ENCODE measurements around the gene PDE1A. TPM values are rescaled to one million over a fixed set of nuclear protein-coding genes. Genes with fewer than 3 reads are reported as not detected.
A peak's percentile ranks its signal among the peaks of the same experiment; 100 is the strongest.

PDE1A gene
- 12.9 TPM for total RNA-seq
- 10 to 100 TPM in 4 of 8 donors, 1 to 10 TPM in 4; 7.3 to 13.8 (median 10.3) TPM for polyA plus RNA-seq (ENCODE audit: insufficient read depth in 1 of 8, insufficient read length in 8 of 8, low replicate concordance in 1 of 8)
- long read RNA-seq, donor 1: 0 reads
- long read RNA-seq, donor 2: 0 reads
- long read RNA-seq, donor 3, partial matches to known transcripts: 0 of 1 reads
- long read RNA-seq, donor 3, other reads (novel, unspliced or antisense): 0 of 1 reads
- long read RNA-seq, donor 4, partial matches to known transcripts: 0 of 1 reads
- long read RNA-seq, donor 4, other reads (novel, unspliced or antisense): 0 of 1 reads
- long read RNA-seq, donor 5, partial matches to known transcripts: 6 of 6 reads
- long read RNA-seq, donor 5, other reads (novel, unspliced or antisense): 0 of 6 reads
- long read RNA-seq, donor 6: 0 reads
- long read RNA-seq, donor 7, partial matches to known transcripts: 0 of 1 reads
- long read RNA-seq, donor 7, other reads (novel, unspliced or antisense): 0 of 1 reads
- long read RNA-seq, donor 8, partial matches to known transcripts: 0 of 3 reads
- long read RNA-seq, donor 8, other reads (novel, unspliced or antisense): 0 of 3 reads
- long read RNA-seq, donor 9: 0 reads
- long read RNA-seq, donor 10, partial matches to known transcripts: 0 of 2 reads
- long read RNA-seq, donor 10, other reads (novel, unspliced or antisense): 0 of 2 reads
- long read RNA-seq, donor 11, partial matches to known transcripts: 0 of 1 reads
- long read RNA-seq, donor 11, other reads (novel, unspliced or antisense): 0 of 1 reads

GRCh38 chr2:182426918-182427240 is at the start of gene PDE1A:
TSS of gene PDE1A (minus strand) at chr2:182427036.
- H3K4me3 ChIP-seq (ENCODE audit: low read length): peak within 1 kb of the TSS; percentile 46
- H3K9me3 ChIP-seq (replicated peaks; ENCODE audit: control insufficient read depth, low read depth, low read length): no peaks in the 10 kb centered on the region
- no peaks in the 10 kb centered on the region for H3K4me1 ChIP-seq (ENCODE audit: control insufficient read depth, insufficient read depth, low read length)
- 50% methylated on average over 1 of the region's 3 CpGs for WGBS (ENCODE audit: insufficient coverage)
- H3K36me3 ChIP-seq (ENCODE audit: control insufficient read depth, insufficient read depth, low read length): no peaks in the 10 kb centered on the region
- H3K27me3 ChIP-seq (ENCODE audit: control insufficient read depth, insufficient read depth, low read length): no peaks in the 10 kb centered on the region
- H3K27ac ChIP-seq (ENCODE audit: low read length): peak within 1 kb of the TSS; percentile 74
- peak; percentile 68 for DNase-seq

GRCh38 chr2:182473635-182474034 is 46.8 kb upstream of the PDE1A start:
- Histone ChIP-seq H3K27me3 (ENCODE audit: control insufficient read depth, insufficient read depth, low read length) (no peaks in the 10 kb centered on the region), H3K9me3 (replicated peaks; ENCODE audit: control insufficient read depth, low read depth, low read length) (no peaks in the 10 kb centered on the region), H3K36me3 (ENCODE audit: control insufficient read depth, insufficient read depth, low read length) (no peaks in the 10 kb centered on the region), H3K27ac (ENCODE audit: low read length) (no peak overlapping the region), H3K4me3 (ENCODE audit: low read length) (no peak overlapping the region), H3K4me1 (ENCODE audit: control insufficient read depth, insufficient read depth, low read length) (no peaks in the 10 kb centered on the region)
- DNase-seq: no peak
- no CpG with 5 or more reads among the region's 4 CpGs for WGBS (ENCODE audit: insufficient coverage)

- Histone ChIP-seq H3K9me3 (replicated peaks; ENCODE audit: control insufficient read depth, low read depth, low read length) (no peaks in the 10 kb centered on the region), H3K4me3 (ENCODE audit: low read length) (no peak overlapping the region), H3K27ac (ENCODE audit: low read length) (no peak overlapping the region), H3K27me3 (ENCODE audit: control insufficient read depth, insufficient read depth, low read length) (no peaks in the 10 kb centered on the region), H3K4me1 (ENCODE audit: control insufficient read depth, insufficient read depth, low read length) (no peaks in the 10 kb centered on the region), H3K36me3 (ENCODE audit: control insufficient read depth, insufficient read depth, low read length) (no peaks in the 10 kb centered on the region)
- WGBS (ENCODE audit: insufficient coverage): no CpG with 5 or more reads among the region's 1 CpG
- peak; percentile 22 for DNase-seq
These were observed 36.9 kb upstream of the PDE1A start for GRCh38 chr2:182463760-182464159.

- no CpG with 5 or more reads among the region's 4 CpGs for WGBS (ENCODE audit: insufficient coverage)
- H3K27ac ChIP-seq (ENCODE audit: low read length): no peak overlapping the region
- no peaks in the 10 kb centered on the region for H3K4me1 ChIP-seq (ENCODE audit: control insufficient read depth, insufficient read depth, low read length)
- H3K27me3 ChIP-seq (ENCODE audit: control insufficient read depth, insufficient read depth, low read length): no peaks in the 10 kb centered on the region
- no peaks in the 10 kb centered on the region for H3K9me3 ChIP-seq (replicated peaks; ENCODE audit: control insufficient read depth, low read depth, low read length)
- no peak overlapping the region for H3K4me3 ChIP-seq (ENCODE audit: low read length)
- DNase-seq: no peak
- no peaks in the 10 kb centered on the region for H3K36me3 ChIP-seq (ENCODE audit: control insufficient read depth, insufficient read depth, low read length)
These were observed 29.9 kb upstream of the PDE1A start for GRCh38 chr2:182456784-182457183.

- H3K4me3 ChIP-seq (ENCODE audit: low read length): no peak overlapping the region
- 88% methylated on average over 1 of the region's 2 CpGs for WGBS (ENCODE audit: insufficient coverage)
- DNase-seq: no peak
- no peaks in the 10 kb centered on the region for H3K4me1 ChIP-seq (ENCODE audit: control insufficient read depth, insufficient read depth, low read length)
- no peak overlapping the region for H3K27ac ChIP-seq (ENCODE audit: low read length)
- H3K36me3 ChIP-seq (ENCODE audit: control insufficient read depth, insufficient read depth, low read length): no peaks in the 10 kb centered on the region
- no peaks in the 10 kb centered on the region for H3K9me3 ChIP-seq (replicated peaks; ENCODE audit: control insufficient read depth, low read depth, low read length)
- H3K27me3 ChIP-seq (ENCODE audit: control insufficient read depth, insufficient read depth, low read length): no peaks in the 10 kb centered on the region
These were observed 25.7 kb upstream of the PDE1A start for GRCh38 chr2:182452456-182452990.

GRCh38 chr2:182448371-182448770 is 21.5 kb upstream of the PDE1A start:
- no CpG with 5 or more reads among the region's 2 CpGs for WGBS (ENCODE audit: insufficient coverage)
- Histone ChIP-seq H3K4me1 (ENCODE audit: control insufficient read depth, insufficient read depth, low read length) (no peaks in the 10 kb centered on the region), H3K9me3 (replicated peaks; ENCODE audit: control insufficient read depth, low read depth, low read length) (no peaks in the 10 kb centered on the region), H3K27me3 (ENCODE audit: control insufficient read depth, insufficient read depth, low read length) (no peaks in the 10 kb centered on the region), H3K27ac (ENCODE audit: low read length) (no peak overlapping the region), H3K4me3 (ENCODE audit: low read length) (no peak overlapping the region), H3K36me3 (ENCODE audit: control insufficient read depth, insufficient read depth, low read length) (no peaks in the 10 kb centered on the region)
- no peak for DNase-seq

- Histone ChIP-seq H3K27me3 (ENCODE audit: control insufficient read depth, insufficient read depth, low read length) (no peaks in the 10 kb centered on the region), H3K9me3 (replicated peaks; ENCODE audit: control insufficient read depth, low read depth, low read length) (no peaks in the 10 kb centered on the region), H3K4me1 (ENCODE audit: control insufficient read depth, insufficient read depth, low read length) (no peaks in the 10 kb centered on the region), H3K27ac (ENCODE audit: low read length) (no peak overlapping the region), H3K4me3 (ENCODE audit: low read length) (no peak overlapping the region), H3K36me3 (ENCODE audit: control insufficient read depth, insufficient read depth, low read length) (no peaks in the 10 kb centered on the region)
- no peak for DNase-seq
- WGBS (ENCODE audit: insufficient coverage): 83% methylated on average over 1 of the region's 2 CpGs
These were observed 21.0 kb upstream of the PDE1A start for GRCh38 chr2:182447863-182448262.

- Histone ChIP-seq H3K9me3 (replicated peaks; ENCODE audit: control insufficient read depth, low read depth, low read length) (no peaks in the 10 kb centered on the region), H3K27ac (ENCODE audit: low read length) (no peak overlapping the region), H3K4me3 (ENCODE audit: low read length) (no peak overlapping the region), H3K36me3 (ENCODE audit: control insufficient read depth, insufficient read depth, low read length) (no peaks in the 10 kb centered on the region), H3K4me1 (ENCODE audit: control insufficient read depth, insufficient read depth, low read length) (no peaks in the 10 kb centered on the region), H3K27me3 (ENCODE audit: control insufficient read depth, insufficient read depth, low read length) (no peaks in the 10 kb centered on the region)
- DNase-seq: no peak
- 67% methylated on average over 1 of the region's 2 CpGs for WGBS (ENCODE audit: insufficient coverage)
These were observed 20.3 kb upstream of the PDE1A start for GRCh38 chr2:182447163-182447562.

GRCh38 chr2:182446087-182446486 is 19.3 kb upstream of the PDE1A start:
- no peak for DNase-seq
- Histone ChIP-seq H3K36me3 (ENCODE audit: control insufficient read depth, insufficient read depth, low read length) (no peaks in the 10 kb centered on the region), H3K27ac (ENCODE audit: low read length) (no peak overlapping the region), H3K27me3 (ENCODE audit: control insufficient read depth, insufficient read depth, low read length) (no peaks in the 10 kb centered on the region), H3K9me3 (replicated peaks; ENCODE audit: control insufficient read depth, low read depth, low read length) (no peaks in the 10 kb centered on the region), H3K4me3 (ENCODE audit: low read length) (no peak overlapping the region), H3K4me1 (ENCODE audit: control insufficient read depth, insufficient read depth, low read length) (no peaks in the 10 kb centered on the region)

GRCh38 chr2:182445391-182445965 is 18.6 kb upstream of the PDE1A start:
- H3K27me3 ChIP-seq (ENCODE audit: control insufficient read depth, insufficient read depth, low read length): no peaks in the 10 kb centered on the region
- no peak overlapping the region for H3K4me3 ChIP-seq (ENCODE audit: low read length)
- DNase-seq: peak; percentile 21
- H3K27ac ChIP-seq (ENCODE audit: low read length): no peak overlapping the region
- H3K9me3 ChIP-seq (replicated peaks; ENCODE audit: control insufficient read depth, low read depth, low read length): no peaks in the 10 kb centered on the region
- no CpG with 5 or more reads among the region's 4 CpGs for WGBS (ENCODE audit: insufficient coverage)
- no peaks in the 10 kb centered on the region for H3K36me3 ChIP-seq (ENCODE audit: control insufficient read depth, insufficient read depth, low read length)
- H3K4me1 ChIP-seq (ENCODE audit: control insufficient read depth, insufficient read depth, low read length): no peaks in the 10 kb centered on the region

Data from muscle of leg (tissue), 16 donors.